Psoas muscle (tissue), 8 donors: ENCODE measurements around the gene GALNT15. TPM values are rescaled to one million over a fixed set of nuclear protein-coding genes. Genes with fewer than 3 reads are reported as not detected.

Experiments
- ATAC-seq, 4 donors: fragments of 200-7000 bp; cut with Tn5 transposase; one replicate each; pipeline ENCODE4 v1.9.1; 2020; ENCODE audit warnings: moderate library complexity in 3 of 4, mild to moderate bottlenecking in 2 of 4
- DNase-seq, 2 donors: peaks; one replicate each; pipeline ENCODE4 v3.0.0-alpha.2; 2020
- H3K27ac ChIP-seq: fragments of 200-600 bp; one replicate; pipeline ENCODE4 v1.8.0; 2022
- H3K27me3 ChIP-seq, 3 donors: fragments of 200-600 bp in 1 of 3; one replicate each; pipeline versions ENCODE4 v1.6.1 to v1.8.0; 2013 to 2022; ENCODE audit warnings: low read length in 2 of 3, mild to moderate bottlenecking in 2 of 3, moderate library complexity in 1 of 3; ENCODE audit not compliant: insufficient read depth in 3 of 3
- H3K36me3 ChIP-seq, 2 donors: fragments of 200-600 bp in 1 of 2; one replicate each; pipeline versions ENCODE4 v1.6.1 to v1.8.0; 2013 to 2022; ENCODE audit warnings: low read depth in 1 of 2, mild to moderate bottlenecking in 1 of 2, moderate library complexity in 1 of 2; ENCODE audit not compliant: insufficient read depth in 1 of 2
- H3K4me1 ChIP-seq: fragments of 200-600 bp; one replicate; pipeline ENCODE4 v1.8.0; 2022
- H3K4me3 ChIP-seq: fragments of 200-600 bp; one replicate; pipeline ENCODE4 v1.8.0; 2022; ENCODE audit warnings: mild to moderate bottlenecking
- H3K9me3 ChIP-seq: fragments of 200-600 bp; one replicate; pipeline ENCODE4 v1.8.0; 2022
- CTCF ChIP-seq: fragments of 200-600 bp; IDR thresholded peaks from one replicate; pipeline ENCODE4 v1.8.0; 2022; ENCODE audit warnings: antibody characterized with exemption
- WGBS, 3 donors: extraction: QIAGEN DNeasy Blood & Tissue Kit; methylation state at CpG; one replicate each; pipeline versions ENCODE4 v1.1.6 to v1.1.7; 2013; 5-methylcytosine and 5-hydroxymethylcytosine counted together
- intact Hi-C, 2 donors: fragments of 100-400 bp; cut with DNase I; formaldehyde crosslinking; loops; one replicate each; pipeline versions ENCODE4 v1.11.0 to v1.14.2; 2022
- polyA plus RNA-seq, 3 donors: library from polyadenylated mRNA; stranded (reverse); fragments of 200-250 nt; gene quantifications; one replicate each; pipeline ENCODE4 v1.2.3, GENCODE V29; 2013
- total RNA-seq, 4 donors: library from RNA; stranded (reverse); fragmentation: NEBNext Ultra II Directional in 2 of 4; extraction: Animal tissue kit (Norgen Biotek cat#: 25700) in 2 of 4; gene quantifications; one replicate each; pipeline versions ENCODE4 v1.2.1 to v1.2.4, GENCODE V29; 2021 to 2023
- donor health status: healthy with polysubstance abuse.
- donor health status: DM: no; HTN: no; CAD: no; lungs with moderate emphysema.
- donor health status: Bipolar disorder and iron deficiency.
- donor health status: healthy.
- donor health status: DM: yes; HTN: yes; CAD: no.
- donor health status: DM: no; HTN: no; CAD: no.
- donor health status: DM: no; HTN: no; CAD: no.
- donor health status: DM: yes; HTN: yes; CAD: no.

GALNT15 gene
- total and polyA plus RNA-seq, 7 donors = 5.5 to 50.6 (median 25.8) TPM

GRCh38 chr3:16182612-16183011, 8.1 kb downstream of the GALNT15 start:
- intact Hi-C loops = no loop called here
- H3K27ac ChIP-seq = no peak overlapping the region
- DNase-seq (no peak), ATAC-seq (no peak)
- no peak overlapping the region for H3K4me3 ChIP-seq
- WGBS, 3 donors = 84 to 96% (median 86%) methylated on average over 5 of the region's 5 CpGs
- no peaks in the 10 kb centered on the region for H3K9me3 ChIP-seq
- no peaks in the 10 kb centered on the region for H3K27me3 ChIP-seq
- no peaks in the 10 kb centered on the region for H3K36me3 ChIP-seq
- H3K4me1 ChIP-seq = peaks cover 16% of the 10 kb centered on the region
- TF ChIP-seq CTCF = no peak

- no peak overlapping the region for H3K4me3 ChIP-seq
- H3K9me3 ChIP-seq = no peaks in the 10 kb centered on the region
- intact Hi-C loops = no loop called here
- no peaks in the 10 kb centered on the region for H3K36me3 ChIP-seq
- no peak for TF ChIP-seq CTCF
- no peak overlapping the region for H3K27ac ChIP-seq
- ATAC-seq (no peak), DNase-seq (no peak)
- no peaks in the 10 kb centered on the region for H3K27me3 ChIP-seq
- WGBS, 3 donors = 77 to 100% (median 86%) methylated on average over 1 of the region's 1 CpG
- H3K4me1 ChIP-seq = peaks cover 11% of the 10 kb centered on the region
These were observed 8.6 kb downstream of the GALNT15 start for GRCh38 chr3:16183082-16183481.

- DNase-seq = no peak
- ATAC-seq = peak in 2 of 4 donors; percentile 39 to 53
- H3K4me1 ChIP-seq = peaks cover 5% of the 10 kb centered on the region
- no peak for TF ChIP-seq CTCF
- 62 to 75% (median 69%) methylated on average over 7 of the region's 7 CpGs for WGBS, 3 donors
- H3K36me3 ChIP-seq = no peaks in the 10 kb centered on the region
- H3K9me3 ChIP-seq = no peaks in the 10 kb centered on the region
- H3K27me3 ChIP-seq = no peaks in the 10 kb centered on the region
- H3K4me3 ChIP-seq = no peak overlapping the region
- intact Hi-C loops = no loop called here
- H3K27ac ChIP-seq = no peak overlapping the region
These were observed 9.3 kb downstream of the GALNT15 start for GRCh38 chr3:16183601-16184270.

- Histone ChIP-seq H3K4me3 (no peak overlapping the region), H3K27ac (no peak overlapping the region), H3K36me3 (no peaks in the 10 kb centered on the region), H3K9me3 (no peaks in the 10 kb centered on the region), H3K4me1 (peaks cover 4% of the 10 kb centered on the region), H3K27me3 (peaks cover 0 to 2% (median 0%) of the 10 kb centered on the region in 3 donors)
- 59 to 67% (median 65%) methylated on average over 1 of the region's 1 CpG for WGBS, 3 donors
- ATAC-seq (no peak), DNase-seq (no peak)
- no peak for TF ChIP-seq CTCF
- intact Hi-C loops = no loop called here
These were observed 11.6 kb downstream of the GALNT15 start for GRCh38 chr3:16186086-16186485.

- ATAC-seq = no peak
- intact Hi-C loops = no loop called here
- WGBS, 3 donors = 63 to 80% (median 73%) methylated on average over 3 of the region's 3 CpGs
These were observed 12.1 kb downstream of the GALNT15 start for GRCh38 chr3:16186565-16186964.

More at GRCh38 chr3:16186565-16186964, 12.1 kb downstream of the GALNT15 start:
- no peak for TF ChIP-seq CTCF
- H3K4me3 ChIP-seq = no peak overlapping the region
- H3K9me3 ChIP-seq = no peaks in the 10 kb centered on the region
- H3K4me1 ChIP-seq = peaks cover 4% of the 10 kb centered on the region
- peaks cover 0 to 2% (median 0%) of the 10 kb centered on the region in 3 donors for H3K27me3 ChIP-seq
- DNase-seq = no peak
- H3K36me3 ChIP-seq = no peaks in the 10 kb centered on the region
- H3K27ac ChIP-seq = no peak overlapping the region
